GM12878 (cell line): ENCODE results near the gene BSN. TPM values are rescaled to one million over a fixed set of nuclear protein-coding genes. Genes with fewer than 3 reads are reported as not detected.

Source experiments
- CREB1 ChIP-seq: IDR thresholded peaks from 2 replicates; pipeline ENCODE4 v1.6.1; 2012; ENCODE audit warnings: low read depth, mild to moderate bottlenecking, inconsistent platforms
- ETV6 ChIP-seq, 2 experiments: fragments of 450-650 bp in 1 of 2; IDR thresholded peaks in 1 of 2; conservative IDR thresholded peaks in 1 of 2; 2 replicates each; pipeline ENCODE4 v1.6.1; 2014; ENCODE audit warnings: antibody characterized with exemption in 1 of 2, borderline replicate concordance in 1 of 2, low read depth in 1 of 2, mild to moderate bottlenecking in 1 of 2, moderate library complexity in 1 of 2
- HCFC1 ChIP-seq: fragments of 150-350 bp; IDR thresholded peaks from 2 replicates; pipeline ENCODE4 v1.6.1; 2014; ENCODE audit warnings: low read length
- IKZF1 ChIP-seq: fragments of 450-650 bp; conservative IDR thresholded peaks from 2 replicates; pipeline ENCODE4 v1.6.1; 2017; ENCODE audit warnings: antibody characterized with exemption, mild to moderate bottlenecking
- TAF1 ChIP-seq: IDR thresholded peaks from 2 replicates; pipeline ENCODE4 v1.6.1; 2011; ENCODE audit warnings: mild to moderate bottlenecking, low read depth, low read length, borderline replicate concordance
- WRNIP1 ChIP-seq: IDR thresholded peaks from 2 replicates; pipeline ENCODE4 v1.6.1; 2011; ENCODE audit warnings: low read depth, low read length, improper control_type of control experiment, borderline replicate concordance
- polyA plus RNA-seq, 11 experiments: library from polyadenylated mRNA; depleted of rRNA in 4 of 11; unstranded in 6 of 11; stranded (reverse) in 5 of 11; fragments of >200 nt; fragmentation: Nextera tagmentation in 4 of 11; fragmentation: Illumina TruSeq in 1 of 11; extraction: Ambion mirVana in 4 of 11; extraction: Trizol in 1 of 11; gene quantifications; 1 replicate in 1 of 11; 2 replicates in 10 of 11; pipeline versions ENCODE4 v1.2.1 to v1.2.3, GENCODE V29; 2011 to 2016; ENCODE audit warnings: inconsistent platforms in 2 of 11, missing spikeins in 2 of 11, low read depth in 1 of 11
- total RNA-seq, 4 experiments: library from RNA; depleted of rRNA in 3 of 4; stranded (reverse); fragments of >200 nt in 3 of 4; fragmentation: Illumina TruSeq in 1 of 4; extraction: Trizol in 1 of 4; gene quantifications; 2 replicates each; pipeline versions ENCODE4 v1.2.1 to v1.2.3, GENCODE V29; 2013 to 2021
- TF ChIP-seq, protein P1 (sequence below): IDR thresholded peaks from 2 replicates; pipeline ENCODE4 v1.6.1; 2012; ENCODE audit warnings: improper control_type of control experiment, low read depth, low read length; ENCODE audit not compliant: insufficient replicate concordance
- TF ChIP-seq, protein P2 (sequence below): IDR thresholded peaks from 2 replicates; pipeline ENCODE4 v1.6.1; 2011; ENCODE audit warnings: borderline replicate concordance, low read depth, mild to moderate bottlenecking, moderate library complexity, mixed read lengths, low read length; ENCODE audit not compliant: insufficient read depth; ENCODE audit errors: extremely low read length

BSN gene
- total and polyA plus RNA-seq, 10 of the 15 experiments (the other 5 are each of a cell fraction or from before 2014, with no cell fraction given): under 0.01 to 0.19 (median 0.05) TPM; not detected in 1

DNA sequence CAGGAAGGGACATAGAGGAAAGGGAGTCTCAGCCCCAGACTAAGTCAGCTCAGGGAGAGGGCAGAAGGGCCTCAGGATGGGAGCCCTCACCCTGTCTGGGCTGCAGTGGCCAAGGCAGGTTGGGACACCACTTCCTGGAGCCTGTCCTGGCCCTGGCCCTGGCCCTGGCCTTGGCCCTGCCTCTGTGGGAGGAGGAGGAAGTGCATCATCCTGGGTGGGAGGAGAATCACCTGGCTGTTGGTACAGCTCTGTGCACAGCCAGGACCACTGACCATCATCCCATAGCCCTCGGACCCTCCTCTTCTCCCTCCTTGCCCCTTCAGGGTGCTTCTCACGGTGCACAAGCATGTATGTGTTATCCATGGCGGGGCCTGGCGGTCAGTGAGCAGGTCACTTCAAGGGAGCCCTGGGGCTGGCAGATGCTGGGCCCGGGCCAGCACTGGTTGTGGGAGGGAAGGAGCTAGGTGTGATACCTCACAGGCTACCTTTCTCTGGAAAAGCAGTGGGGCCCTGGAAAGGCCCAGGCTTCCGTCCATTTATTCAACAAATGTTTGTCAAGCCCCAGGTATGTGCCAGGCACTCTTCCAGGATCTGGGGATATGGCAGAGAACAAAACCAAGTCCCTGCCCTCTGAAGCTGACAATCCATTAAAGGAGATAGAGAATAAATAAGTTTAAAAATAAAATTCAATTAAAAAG lies 111.7 kb downstream of the BSN start (continued):
- no peak for TF ChIP-seq TAF1
- TF ChIP-seq, protein P1, sequence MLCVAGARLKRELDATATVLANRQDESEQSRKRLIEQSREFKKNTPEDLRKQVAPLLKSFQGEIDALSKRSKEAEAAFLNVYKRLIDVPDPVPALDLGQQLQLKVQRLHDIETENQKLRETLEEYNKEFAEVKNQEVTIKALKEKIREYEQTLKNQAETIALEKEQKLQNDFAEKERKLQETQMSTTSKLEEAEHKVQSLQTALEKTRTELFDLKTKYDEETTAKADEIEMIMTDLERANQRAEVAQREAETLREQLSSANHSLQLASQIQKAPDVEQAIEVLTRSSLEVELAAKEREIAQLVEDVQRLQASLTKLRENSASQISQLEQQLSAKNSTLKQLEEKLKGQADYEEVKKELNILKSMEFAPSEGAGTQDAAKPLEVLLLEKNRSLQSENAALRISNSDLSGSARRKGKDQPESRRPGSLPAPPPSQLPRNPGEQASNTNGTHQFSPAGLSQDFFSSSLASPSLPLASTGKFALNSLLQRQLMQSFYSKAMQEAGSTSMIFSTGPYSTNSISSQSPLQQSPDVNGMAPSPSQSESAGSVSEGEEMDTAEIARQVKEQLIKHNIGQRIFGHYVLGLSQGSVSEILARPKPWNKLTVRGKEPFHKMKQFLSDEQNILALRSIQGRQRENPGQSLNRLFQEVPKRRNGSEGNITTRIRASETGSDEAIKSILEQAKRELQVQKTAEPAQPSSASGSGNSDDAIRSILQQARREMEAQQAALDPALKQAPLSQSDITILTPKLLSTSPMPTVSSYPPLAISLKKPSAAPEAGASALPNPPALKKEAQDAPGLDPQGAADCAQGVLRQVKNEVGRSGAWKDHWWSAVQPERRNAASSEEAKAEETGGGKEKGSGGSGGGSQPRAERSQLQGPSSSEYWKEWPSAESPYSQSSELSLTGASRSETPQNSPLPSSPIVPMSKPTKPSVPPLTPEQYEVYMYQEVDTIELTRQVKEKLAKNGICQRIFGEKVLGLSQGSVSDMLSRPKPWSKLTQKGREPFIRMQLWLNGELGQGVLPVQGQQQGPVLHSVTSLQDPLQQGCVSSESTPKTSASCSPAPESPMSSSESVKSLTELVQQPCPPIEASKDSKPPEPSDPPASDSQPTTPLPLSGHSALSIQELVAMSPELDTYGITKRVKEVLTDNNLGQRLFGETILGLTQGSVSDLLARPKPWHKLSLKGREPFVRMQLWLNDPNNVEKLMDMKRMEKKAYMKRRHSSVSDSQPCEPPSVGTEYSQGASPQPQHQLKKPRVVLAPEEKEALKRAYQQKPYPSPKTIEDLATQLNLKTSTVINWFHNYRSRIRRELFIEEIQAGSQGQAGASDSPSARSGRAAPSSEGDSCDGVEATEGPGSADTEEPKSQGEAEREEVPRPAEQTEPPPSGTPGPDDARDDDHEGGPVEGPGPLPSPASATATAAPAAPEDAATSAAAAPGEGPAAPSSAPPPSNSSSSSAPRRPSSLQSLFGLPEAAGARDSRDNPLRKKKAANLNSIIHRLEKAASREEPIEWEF: no peak
- TF ChIP-seq IKZF1: no peak
- TF ChIP-seq CREB1: no peak
- TF ChIP-seq ETV6 (conservative IDR thresholded peaks at IDR 0.05 in 1 of 2, IDR thresholded peaks at IDR 0.05 in 1 of 2; ENCODE audit: borderline replicate concordance in 1 of 2, low read depth in 1 of 2): no peak
- TF ChIP-seq, protein P2, sequence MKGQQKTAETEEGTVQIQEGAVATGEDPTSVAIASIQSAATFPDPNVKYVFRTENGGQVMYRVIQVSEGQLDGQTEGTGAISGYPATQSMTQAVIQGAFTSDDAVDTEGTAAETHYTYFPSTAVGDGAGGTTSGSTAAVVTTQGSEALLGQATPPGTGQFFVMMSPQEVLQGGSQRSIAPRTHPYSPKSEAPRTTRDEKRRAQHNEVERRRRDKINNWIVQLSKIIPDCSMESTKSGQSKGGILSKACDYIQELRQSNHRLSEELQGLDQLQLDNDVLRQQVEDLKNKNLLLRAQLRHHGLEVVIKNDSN: no peak
- no peak for TF ChIP-seq WRNIP1
- no peak for TF ChIP-seq HCFC1
